GM19372 (cell line): ENCODE data around the gene RAB3GAP2.
"Not testable (repeated sequence)": the region's sequence is repeated elsewhere in the genome, so short reads cannot be mapped to it uniquely, and the experiment has no call there.

Experiments
- ATAC-seq: cut with Tn5 transposase; IDR thresholded peaks from one replicate; pipeline ENCODE4 v1.9.1; 2021; ENCODE audit warnings: mild to moderate bottlenecking, low read depth, moderate library complexity; ENCODE audit not compliant: unreplicated experiment

RAB3GAP2 gene

DNA sequence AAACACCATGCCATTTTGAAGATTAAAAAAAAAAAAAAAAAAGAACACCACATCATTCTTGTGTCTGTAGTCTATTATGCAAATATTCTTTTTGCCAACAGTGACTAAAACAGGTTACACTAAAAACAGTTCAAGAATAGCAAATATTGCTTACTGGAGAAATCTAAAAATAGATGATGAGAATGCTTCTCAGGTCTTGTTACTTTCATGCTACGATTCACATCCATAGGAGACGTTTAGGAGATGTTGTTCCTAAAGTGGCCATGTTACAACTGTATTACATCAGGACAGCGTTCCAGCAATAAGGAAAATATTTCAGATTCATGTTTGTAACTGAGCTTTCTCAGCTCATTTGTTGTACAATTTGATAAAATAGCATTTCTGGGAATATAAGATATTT lies 32.3 kb downstream of the RAB3GAP2 start:
- no peak for ATAC-seq

- ATAC-seq, result no peak
These were observed 33.0 kb downstream of the RAB3GAP2 start for GRCh38 chr1:220239213-220239612.

DNA sequence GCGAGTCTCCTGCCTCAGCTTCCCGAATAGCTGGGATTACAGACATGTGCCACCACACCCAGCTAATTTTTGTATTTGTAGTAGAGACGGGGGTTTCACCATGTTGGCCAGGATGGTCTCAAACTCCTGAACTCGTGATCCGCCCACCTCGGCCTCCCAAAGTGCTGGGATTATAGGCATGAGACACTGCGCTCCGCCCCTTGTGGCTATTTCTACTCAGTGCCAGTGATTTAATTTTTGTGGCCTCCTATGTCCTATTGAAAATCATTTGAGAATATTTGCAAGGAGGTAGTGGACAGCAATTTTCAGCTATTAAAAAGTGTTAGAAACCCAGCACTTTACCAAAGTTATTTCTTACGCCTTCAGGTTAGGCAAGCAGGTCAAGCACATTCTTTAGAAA lies 36.0 kb downstream of the RAB3GAP2 start:
- ATAC-seq, result not testable (repeated sequence)

GRCh38 chr1:220235462-220235861 lies 36.8 kb downstream of the RAB3GAP2 start:
- no peak for ATAC-seq

GRCh38 chr1:220233927-220234326 lies 38.3 kb downstream of the RAB3GAP2 start:
- no peak for ATAC-seq

DNA sequence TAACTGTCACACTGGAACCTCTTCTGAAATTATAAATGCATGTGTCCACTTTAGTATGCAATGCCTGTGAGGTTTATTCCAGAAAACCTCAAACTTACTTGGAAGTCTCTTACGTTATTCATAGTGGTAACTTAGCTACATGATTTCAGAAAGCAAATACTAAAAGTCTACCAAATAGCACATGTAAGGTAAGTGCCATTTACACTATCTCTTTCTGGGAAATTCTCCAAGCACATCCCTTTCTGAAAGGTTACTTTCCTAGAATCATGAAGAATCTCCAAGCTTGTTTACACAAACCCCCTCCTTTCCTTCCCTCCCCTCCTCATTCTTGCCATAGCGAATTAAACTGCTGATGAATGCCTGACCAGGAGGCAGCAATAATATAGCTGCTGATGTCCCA lies 42.5 kb downstream of the RAB3GAP2 start:
- no peak for ATAC-seq

DNA sequence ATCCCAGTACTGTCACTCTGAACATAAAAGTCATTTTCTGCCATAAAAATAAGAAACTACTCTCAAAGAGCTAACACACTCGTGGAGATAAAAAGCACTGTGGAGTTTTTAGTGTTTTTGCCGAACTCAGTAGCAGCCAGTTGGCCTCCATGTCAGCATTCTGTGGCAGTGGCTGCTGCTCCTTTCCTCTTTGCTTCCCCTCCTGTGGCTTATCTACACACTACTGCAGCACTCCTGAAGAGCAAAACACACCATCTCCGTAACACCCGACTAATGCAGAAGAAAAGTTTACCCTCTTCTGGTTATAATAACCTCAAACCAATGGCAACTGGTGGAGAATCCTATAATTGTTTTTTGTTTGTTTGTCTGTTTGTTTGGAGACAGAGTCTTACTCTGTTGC lies 44.9 kb downstream of the RAB3GAP2 start:
- no peak for ATAC-seq

GRCh38 chr1:220226752-220227151 lies 45.5 kb downstream of the RAB3GAP2 start:
- no peak for ATAC-seq

DNA sequence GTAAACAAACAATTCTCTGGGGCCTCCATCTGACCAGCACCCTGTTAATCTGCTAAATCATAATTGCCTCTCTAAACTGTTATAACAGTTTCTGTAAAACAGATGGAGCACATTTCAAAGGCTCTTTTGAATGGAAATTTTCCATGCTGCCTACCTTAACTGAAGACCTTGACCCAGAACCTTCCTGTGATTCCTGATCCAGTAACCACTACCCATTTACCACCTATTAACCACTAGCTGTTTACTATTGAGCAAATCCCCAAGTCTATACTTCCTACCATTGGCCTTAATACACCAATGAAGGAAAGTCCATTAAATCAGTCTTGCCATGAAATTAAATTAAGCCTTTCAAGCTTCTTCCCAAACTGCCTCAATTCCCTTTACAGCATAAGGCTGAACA lies 46.3 kb downstream of the RAB3GAP2 start:
- no peak for ATAC-seq

DNA sequence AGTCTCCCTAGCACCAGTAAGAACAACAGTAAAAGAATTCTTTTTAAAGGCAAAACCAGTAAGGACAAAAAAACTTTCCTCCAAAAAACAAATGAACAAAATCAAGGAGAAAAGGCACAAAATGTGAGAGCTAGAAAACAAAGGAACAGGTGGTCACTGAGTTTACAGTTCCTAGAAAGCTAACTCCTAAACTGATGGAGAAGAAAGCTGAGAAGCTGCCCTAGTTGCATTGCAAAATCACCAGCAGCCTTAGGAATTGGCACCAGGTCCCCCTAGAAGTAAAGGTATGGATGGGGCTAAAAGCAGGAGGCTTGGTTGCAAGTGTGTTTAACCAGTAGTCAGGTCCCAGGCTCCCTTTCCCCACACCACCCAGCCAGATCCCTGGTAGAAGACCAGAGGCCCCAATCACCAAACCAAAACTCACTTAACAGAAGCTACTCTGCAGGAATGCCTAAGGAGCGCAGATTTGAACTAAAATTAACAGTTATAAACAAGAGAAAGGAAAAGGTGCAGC lies 47.6 kb downstream of the RAB3GAP2 start:
- no peak for ATAC-seq

- no peak for ATAC-seq
These were observed 48.2 kb downstream of the RAB3GAP2 start for GRCh38 chr1:220224033-220224432.

DNA sequence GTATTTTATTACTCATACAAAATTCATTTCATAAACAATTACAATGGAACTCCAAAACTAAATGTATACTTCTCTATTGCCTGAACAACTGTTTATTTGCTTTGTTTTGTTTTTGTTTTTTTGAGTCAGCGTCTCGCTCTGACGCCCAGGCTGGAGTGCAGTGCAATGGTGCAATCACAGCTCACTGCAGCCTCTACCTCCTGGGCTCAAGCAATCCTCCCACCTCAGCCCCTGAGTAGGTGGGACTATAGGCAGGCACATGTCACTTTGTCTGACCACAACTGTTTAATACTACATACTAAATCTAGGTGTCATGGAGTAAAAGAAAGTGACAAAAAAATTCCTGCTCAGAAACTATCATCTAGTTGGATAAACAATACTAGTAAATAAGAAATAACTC lies 49.3 kb downstream of the RAB3GAP2 start:
- no peak for ATAC-seq

DNA sequence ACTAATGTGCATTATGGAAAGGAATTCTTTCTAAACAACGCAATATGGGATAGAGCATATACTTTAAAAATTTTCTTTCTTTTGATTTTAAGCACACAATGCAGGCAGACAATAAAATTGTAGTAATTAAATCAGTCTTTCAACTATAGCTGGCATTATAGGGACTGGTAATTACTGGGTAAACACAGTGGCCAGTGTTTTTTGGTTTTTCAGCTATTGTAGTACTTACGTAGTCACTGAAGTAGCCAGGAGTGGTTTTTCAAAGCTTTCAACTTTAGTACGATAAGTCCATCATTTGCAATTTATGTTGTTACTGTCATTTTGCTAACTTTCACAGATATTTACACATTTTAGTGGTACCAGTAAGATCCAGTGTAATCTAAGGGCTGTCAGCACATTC lies 50.6 kb downstream of the RAB3GAP2 start:
- ATAC-seq, result no peak

DNA sequence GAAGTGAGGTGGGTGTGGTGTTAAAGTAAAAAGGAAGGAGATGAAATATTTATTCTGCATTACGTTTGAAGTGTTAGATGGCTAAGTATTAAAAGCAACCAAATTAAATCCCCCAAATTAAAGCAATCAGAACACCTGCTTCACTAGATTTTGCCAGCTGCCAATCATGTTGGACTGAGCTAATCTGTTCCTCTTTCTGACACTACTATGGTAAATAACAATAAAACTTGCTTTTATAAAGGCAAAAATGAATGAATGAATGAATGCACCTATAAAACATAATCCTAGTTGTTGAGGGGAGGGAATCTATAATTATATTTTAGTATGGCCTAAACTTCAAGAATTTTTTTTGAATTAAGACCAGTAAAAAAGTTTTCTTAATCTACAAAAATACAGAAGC lies 51.0 kb downstream of the RAB3GAP2 start:
- no peak for ATAC-seq

- ATAC-seq, result peak; percentile 9
These were observed 51.6 kb downstream of the RAB3GAP2 start for GRCh38 chr1:220220699-220221040.

GRCh38 chr1:220219865-220220698 lies 52.2 kb downstream of the RAB3GAP2 start:
- peak; percentile 50 for ATAC-seq

GRCh38 chr1:220219136-220219442 lies 53.2 kb downstream of the RAB3GAP2 start:
- no peak for ATAC-seq

DNA sequence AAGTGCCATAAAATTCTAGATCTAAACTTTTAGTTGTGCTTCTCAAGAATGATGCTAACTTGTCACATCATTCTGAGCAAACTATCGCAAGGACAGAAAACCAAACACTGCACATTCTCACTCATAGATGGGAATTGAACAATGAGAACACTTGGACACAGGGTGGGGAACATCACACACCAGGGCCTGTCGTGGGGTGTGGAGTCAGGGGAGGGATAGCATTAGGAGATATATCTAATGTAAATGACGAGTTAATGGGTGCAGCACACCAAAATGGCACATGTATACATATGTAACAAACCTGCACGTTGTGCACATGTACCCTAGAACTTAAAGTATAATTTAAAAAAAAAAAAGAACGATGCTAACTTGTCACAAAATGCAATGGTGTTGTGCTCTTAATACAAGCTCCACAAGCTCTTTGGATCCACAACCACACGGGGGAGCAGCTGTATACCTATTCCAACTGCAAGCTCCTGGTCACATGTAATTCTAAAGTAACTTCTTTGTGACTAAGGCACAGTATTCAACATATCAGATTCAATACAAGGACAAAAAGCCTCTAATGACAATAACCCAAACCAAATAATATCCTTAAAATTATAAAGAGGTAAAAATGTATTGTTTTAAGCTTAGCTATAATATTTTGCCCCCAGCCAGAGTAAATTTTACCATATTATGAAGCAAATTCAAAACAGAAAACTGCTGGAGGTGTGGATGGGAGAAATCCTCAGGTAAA lies 53.7 kb downstream of the RAB3GAP2 start:
- ATAC-seq, result peak; percentile 34

- ATAC-seq, result no peak
These were observed 54.8 kb downstream of the RAB3GAP2 start for GRCh38 chr1:220217383-220217988.

- no peak for ATAC-seq
These were observed 58.8 kb downstream of the RAB3GAP2 start for GRCh38 chr1:220213382-220213983.

DNA sequence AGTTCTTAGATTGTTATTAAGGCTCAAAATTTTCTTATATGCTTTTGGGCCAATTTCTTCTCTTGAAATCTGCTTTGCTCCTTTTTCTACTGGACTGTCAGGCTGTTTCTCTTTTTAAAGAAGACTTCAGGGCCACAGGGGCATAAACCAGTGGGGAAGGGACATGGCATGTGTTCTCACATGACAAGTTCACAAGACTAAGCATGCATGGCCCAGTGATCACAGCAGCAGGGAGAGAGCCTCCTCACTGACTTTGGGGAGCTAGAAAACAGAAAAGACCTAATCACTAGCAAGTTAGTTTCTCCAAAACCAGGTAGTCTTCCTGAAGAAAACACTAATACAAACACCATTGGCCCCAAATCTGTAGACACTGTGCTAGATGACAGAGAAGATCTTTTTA lies 64.8 kb downstream of the RAB3GAP2 start:
- ATAC-seq, result no peak
